Activated CD4-positive, alpha-beta T cell treated with anti-CD3 and anti-CD28 coated beads for 36 hours (primary cell): ENCODE data around the gene CTBP1. TPM values are rescaled to one million over a fixed set of nuclear protein-coding genes. Genes with fewer than 3 reads are reported as not detected.
A peak's percentile ranks its signal among the peaks of the same experiment; 100 is the strongest.

Source experiments
- ATAC-seq: fragments of 200-7000 bp; cut with Tn5 transposase; one replicate; pipeline ENCODE4 v1.10.0; 2021; ENCODE audit warnings: mild to moderate bottlenecking, moderate library complexity
- CTCF ChIA-PET: fragments of 350-600 bp; sonication (Branson Sonifier 250); formaldehyde crosslinking; loops from one replicate; lab custom pipeline; 2021; ENCODE audit warnings: antibody characterized with exemption; lab: Charles Lee
- POLR2A ChIA-PET: fragments of 350-600 bp; sonication (Branson Sonifier 250); formaldehyde crosslinking; loops from one replicate; lab custom pipeline; 2021; ENCODE audit warnings: antibody characterized with exemption, inconsistent platforms; lab: Charles Lee
- DNase-seq: peaks from one replicate; pipeline ENCODE4 v3.0.0-alpha.2; 2020
- H3K27ac Mint-ChIP-seq: one replicate; pipeline ENCODE4 v1.8.0; 2021; ENCODE audit warnings: mixed read lengths
- H3K27me3 Mint-ChIP-seq: one replicate; pipeline ENCODE4 v1.8.0; 2021; ENCODE audit warnings: mixed read lengths
- H3K36me3 Mint-ChIP-seq: one replicate; pipeline ENCODE4 v1.8.0; 2021; ENCODE audit warnings: low read depth, mixed read lengths
- H3K4me1 Mint-ChIP-seq: one replicate; pipeline ENCODE4 v1.8.0; 2021; ENCODE audit warnings: mixed read lengths
- H3K4me3 Mint-ChIP-seq: one replicate; pipeline ENCODE4 v1.8.0; 2021; ENCODE audit warnings: mild to moderate bottlenecking, moderate library complexity, mixed read lengths
- H3K9me3 Mint-ChIP-seq: one replicate; pipeline ENCODE4 v1.8.0; 2021; ENCODE audit warnings: low read depth, mixed read lengths
- intact Hi-C, 2 experiments: fragments of 100-400 bp; cut with DNase I in 1 of 2; cut with micrococcal nuclease in 1 of 2; formaldehyde crosslinking; loops; one replicate each; pipeline versions ENCODE4 v1.14.2 to v1.15.1; 2022 to 2024; cut with DNase I, micrococcal nuclease
- total RNA-seq, 2 experiments: library from RNA; stranded (reverse); gene quantifications; one replicate each; pipeline ENCODE4 v1.2.3, GENCODE V29; 2021

Gene CTBP1
- total RNA-seq, 2 experiments from 2014 or later: 152 to 177 TPM

DNA sequence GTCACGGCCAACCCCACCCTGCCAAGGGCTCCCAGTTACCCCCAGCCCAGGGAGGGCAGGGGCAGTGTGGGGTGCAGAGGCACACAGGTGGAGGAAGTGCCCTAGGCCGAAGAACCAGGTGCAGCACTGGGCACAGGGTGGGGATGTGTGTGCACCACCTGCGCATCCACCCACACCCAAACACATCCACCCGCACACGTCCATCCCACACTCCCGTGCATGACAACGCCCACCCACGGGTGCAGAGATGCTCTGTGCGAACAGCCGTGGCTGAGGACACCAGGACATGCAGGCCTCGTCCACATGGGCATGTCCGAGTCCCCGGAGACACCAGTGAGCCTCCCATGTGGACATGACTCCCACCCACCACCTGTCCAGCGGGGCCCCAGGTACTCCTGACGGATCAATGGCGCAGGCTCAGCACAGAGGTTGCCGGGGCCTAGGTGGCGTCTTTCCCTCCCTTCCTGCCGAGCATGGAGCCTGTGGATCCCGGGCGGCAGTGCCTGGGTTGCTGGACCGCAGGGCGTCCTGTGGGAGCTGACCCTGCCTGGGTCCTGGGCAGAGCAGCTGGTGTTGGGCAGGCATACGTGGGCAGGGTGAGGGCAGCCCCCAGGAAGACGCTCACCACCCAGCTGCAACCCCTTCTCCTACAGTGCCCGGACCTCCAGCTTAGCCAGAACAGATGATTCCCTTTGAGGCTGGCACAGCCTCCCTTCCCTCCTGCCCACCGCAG is 19.6 kb downstream of the CTBP1 start:
- H3K27me3 Mint-ChIP-seq: no peaks in the 10 kb centered on the region
- no peak overlapping the region for H3K27ac Mint-ChIP-seq
- ChIA-PET POLR2A (no interaction called here), CTCF (interaction anchor here (0.6 to 0.7 kb wide), 2 partner anchors 21 to 93 kb away, joined by 3 to 4 read pairs; no protein-coding TSS in a partner anchor)
- DNase-seq (no peak), ATAC-seq (no peak)
- no peaks in the 10 kb centered on the region for H3K9me3 Mint-ChIP-seq
- no peaks in the 10 kb centered on the region for H3K4me1 Mint-ChIP-seq
- no peak overlapping the region for H3K4me3 Mint-ChIP-seq
- intact Hi-C loops: no loop called here
- H3K36me3 Mint-ChIP-seq: peaks cover 45% of the 10 kb centered on the region

GRCh38 chr4:1227816-1228215 is 21.1 kb downstream of the CTBP1 start:
- H3K27me3 Mint-ChIP-seq: no peaks in the 10 kb centered on the region
- H3K9me3 Mint-ChIP-seq: no peaks in the 10 kb centered on the region
- ATAC-seq (no peak), DNase-seq (no peak)
- no peaks in the 10 kb centered on the region for H3K4me1 Mint-ChIP-seq
- H3K36me3 Mint-ChIP-seq: peaks cover 46% of the 10 kb centered on the region
- H3K4me3 Mint-ChIP-seq: no peak overlapping the region
- CTCF ChIA-PET: no interaction called here
- POLR2A ChIA-PET: no interaction called here
- H3K27ac Mint-ChIP-seq: no peak overlapping the region
- intact Hi-C loops: no loop called here

- Mint-ChIP-seq H3K9me3 (no peaks in the 10 kb centered on the region), H3K4me1 (no peaks in the 10 kb centered on the region), H3K4me3 (no peak overlapping the region), H3K27me3 (no peaks in the 10 kb centered on the region), H3K27ac (no peak overlapping the region), H3K36me3 (peaks cover 48% of the 10 kb centered on the region)
- ChIA-PET POLR2A (no interaction called here), CTCF (no interaction called here)
- DNase-seq: no peak
- ATAC-seq: no peak
- intact Hi-C loops: no loop called here
Measured at GRCh38 chr4:1226598-1226997, 22.3 kb downstream of the CTBP1 start.

GRCh38 chr4:1226144-1226481 is 22.8 kb downstream of the CTBP1 start:
- no peaks in the 10 kb centered on the region for H3K27me3 Mint-ChIP-seq
- ATAC-seq (no peak), DNase-seq (no peak)
- H3K27ac Mint-ChIP-seq: no peak overlapping the region
- CTCF ChIA-PET: no interaction called here
- POLR2A ChIA-PET: no interaction called here
- H3K4me3 Mint-ChIP-seq: no peak overlapping the region
- H3K36me3 Mint-ChIP-seq: peaks cover 48% of the 10 kb centered on the region
- intact Hi-C loops: no loop called here
- H3K9me3 Mint-ChIP-seq: no peaks in the 10 kb centered on the region
- no peaks in the 10 kb centered on the region for H3K4me1 Mint-ChIP-seq

DNA sequence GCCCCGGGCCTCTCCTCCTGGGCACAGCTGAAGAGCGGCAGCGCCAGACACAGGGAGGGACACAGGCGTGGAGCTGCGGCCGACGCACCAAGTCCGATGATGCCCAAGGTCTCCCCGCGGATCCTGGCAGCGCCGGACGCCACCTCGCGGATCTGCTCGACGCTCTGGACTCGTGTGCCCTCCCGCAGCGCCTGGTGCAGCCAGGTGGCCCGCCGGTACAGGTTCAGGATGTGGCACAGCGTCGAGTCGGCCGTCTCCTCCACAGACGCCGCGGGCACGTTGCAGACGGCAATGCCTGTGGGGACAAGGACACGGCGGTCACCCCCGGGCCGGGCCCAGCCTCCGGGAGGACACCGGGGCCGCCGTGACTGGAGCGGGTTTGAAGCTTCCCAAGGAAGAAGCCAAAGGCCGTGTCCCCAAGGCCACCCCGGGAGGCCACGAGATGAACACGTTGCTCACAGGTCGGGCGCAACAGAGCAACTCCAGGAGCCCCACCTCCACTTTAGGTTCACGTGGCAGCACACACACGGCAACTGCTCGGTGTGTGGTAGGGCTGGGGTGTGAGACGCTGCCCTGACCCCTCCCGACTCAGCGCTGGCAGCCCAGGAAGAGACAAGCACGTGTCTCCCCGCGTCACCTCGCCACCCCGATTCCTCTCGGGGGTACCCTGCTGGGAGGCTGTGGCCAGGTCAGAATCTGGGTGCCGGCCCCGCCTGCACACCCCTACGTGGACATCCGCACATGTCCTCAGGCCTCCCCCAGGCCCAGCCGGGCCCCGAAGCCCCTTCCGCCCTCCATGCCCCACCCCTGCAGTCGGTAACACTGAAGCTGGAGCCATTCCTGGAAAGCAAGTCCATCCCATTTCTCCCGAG is 23.4 kb downstream of the CTBP1 start:
- no peaks in the 10 kb centered on the region for H3K27me3 Mint-ChIP-seq
- H3K36me3 Mint-ChIP-seq: peaks cover 49% of the 10 kb centered on the region

DNA sequence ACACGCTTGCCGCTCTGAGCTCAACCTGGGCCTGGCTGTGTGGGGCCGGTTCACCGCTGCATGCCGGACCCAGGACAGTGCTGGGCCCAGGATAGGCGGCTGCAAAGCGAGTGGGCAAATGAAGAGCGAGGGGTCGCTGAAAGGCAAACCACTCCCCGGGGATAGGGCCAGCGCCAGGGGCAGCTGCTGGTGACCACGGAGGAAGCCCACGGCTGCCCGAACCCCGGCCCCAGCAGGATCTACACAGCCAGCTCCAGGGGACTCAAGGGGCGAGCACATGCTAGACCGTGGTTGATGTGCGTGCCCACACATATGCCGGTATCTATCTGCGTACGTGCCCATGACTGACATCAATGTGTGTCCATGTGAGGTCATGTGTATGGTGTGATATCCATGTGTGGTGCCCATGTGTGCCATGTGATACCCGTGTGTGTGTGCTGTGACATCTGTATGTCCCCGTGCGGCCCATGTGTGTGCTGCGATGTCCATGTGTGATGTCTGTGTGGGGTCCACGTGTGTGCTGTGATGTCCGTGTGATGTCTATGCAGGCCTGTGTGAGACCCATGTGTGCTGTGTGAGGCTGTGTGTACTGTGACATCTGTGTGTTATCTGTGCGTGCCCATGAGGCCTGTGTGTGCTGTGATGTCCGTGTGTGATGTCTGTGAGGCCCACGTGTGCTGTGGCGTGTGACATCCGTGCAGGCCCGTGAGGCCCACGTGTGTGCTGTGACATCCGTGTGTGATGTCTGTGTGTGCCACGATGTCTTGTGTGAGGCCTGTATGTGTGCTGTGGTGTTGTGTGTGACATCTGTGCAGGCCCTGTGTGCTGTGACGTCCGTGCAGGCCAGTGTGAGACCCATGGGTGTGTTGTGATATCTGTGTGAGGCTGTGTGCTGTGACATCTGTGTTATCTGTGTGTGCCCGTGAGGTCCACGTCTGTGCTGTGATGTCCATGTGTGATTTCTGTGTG is 24.8 kb downstream of the CTBP1 start:
- H3K4me3 Mint-ChIP-seq: no peak overlapping the region
- no peak for ATAC-seq
- H3K27me3 Mint-ChIP-seq: no peaks in the 10 kb centered on the region
- no peaks in the 10 kb centered on the region for H3K9me3 Mint-ChIP-seq
- no peak for DNase-seq
- intact Hi-C loops: no loop called here
- POLR2A ChIA-PET: no interaction called here
- H3K27ac Mint-ChIP-seq: no peak overlapping the region
- peaks cover 7% of the 10 kb centered on the region for H3K4me1 Mint-ChIP-seq
- H3K36me3 Mint-ChIP-seq: peaks cover 50% of the 10 kb centered on the region
- CTCF ChIA-PET: no interaction called here

More for the DNA sequence above, 23.4 kb downstream of the CTBP1 start:
- intact Hi-C loops: no loop called here
- ChIA-PET CTCF (no interaction called here), POLR2A (no interaction called here)
- Mint-ChIP-seq H3K27ac (no peak overlapping the region), H3K9me3 (no peaks in the 10 kb centered on the region), H3K4me3 (no peak overlapping the region), H3K4me1 (no peaks in the 10 kb centered on the region)
- no peak for DNase-seq
- no peak for ATAC-seq

DNA sequence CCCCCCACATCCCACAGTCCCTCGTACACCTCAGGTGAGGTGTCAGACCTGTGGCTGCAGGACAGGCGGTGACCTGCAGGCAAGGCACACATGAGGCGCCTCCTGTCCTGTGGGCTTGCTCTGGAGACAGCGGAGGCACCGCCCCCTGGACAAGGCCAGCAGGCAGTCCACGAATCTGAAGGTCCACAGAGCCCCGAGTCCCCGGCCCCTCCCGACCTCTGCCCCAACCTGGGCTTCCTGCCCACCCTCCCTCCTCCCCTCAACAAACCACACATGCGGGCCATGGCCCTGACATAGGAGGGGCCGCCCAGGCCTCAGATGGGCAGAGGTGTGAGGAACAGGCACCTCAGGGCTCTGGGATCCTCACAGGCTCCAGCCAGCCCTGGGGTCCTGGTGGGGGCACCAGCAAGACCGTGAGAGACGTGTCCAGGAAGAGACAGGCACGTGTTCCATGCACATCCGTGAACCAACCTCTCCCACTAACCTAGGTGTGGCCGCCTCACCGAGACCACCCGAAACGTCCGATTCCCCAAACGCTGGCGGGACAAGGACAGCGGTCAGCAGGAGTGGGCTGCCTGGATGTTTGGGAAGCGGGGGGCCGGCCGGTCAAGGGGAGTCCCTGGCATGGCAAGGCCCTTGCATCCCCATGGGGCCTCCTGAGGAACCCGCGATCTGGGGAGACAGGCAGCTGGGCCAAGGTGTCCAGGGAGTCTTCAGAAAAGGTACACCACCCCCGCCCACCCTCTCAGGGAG is 25.8 kb downstream of the CTBP1 start:
- ChIA-PET POLR2A (no interaction called here), CTCF (no interaction called here)
- intact Hi-C loops: no loop called here
- DNase-seq (no peak), ATAC-seq (no peak)
- peaks cover 14% of the 10 kb centered on the region for H3K4me1 Mint-ChIP-seq
- no peaks in the 10 kb centered on the region for H3K27me3 Mint-ChIP-seq
- H3K9me3 Mint-ChIP-seq: no peaks in the 10 kb centered on the region
- H3K27ac Mint-ChIP-seq: no peak overlapping the region
- no peak overlapping the region for H3K4me3 Mint-ChIP-seq
- H3K36me3 Mint-ChIP-seq: peaks cover 57% of the 10 kb centered on the region

GRCh38 chr4:1222036-1222789 is 26.7 kb downstream of the CTBP1 start:
- H3K27me3 Mint-ChIP-seq: no peaks in the 10 kb centered on the region
- no peak overlapping the region for H3K4me3 Mint-ChIP-seq
- no peak for ATAC-seq
- no peaks in the 10 kb centered on the region for H3K9me3 Mint-ChIP-seq
- CTCF ChIA-PET: no interaction called here
- H3K4me1 Mint-ChIP-seq: peaks cover 21% of the 10 kb centered on the region
- H3K27ac Mint-ChIP-seq: no peak overlapping the region
- intact Hi-C loops: no loop called here
- DNase-seq: no peak
- POLR2A ChIA-PET: no interaction called here
- H3K36me3 Mint-ChIP-seq: peaks cover 53% of the 10 kb centered on the region

DNA sequence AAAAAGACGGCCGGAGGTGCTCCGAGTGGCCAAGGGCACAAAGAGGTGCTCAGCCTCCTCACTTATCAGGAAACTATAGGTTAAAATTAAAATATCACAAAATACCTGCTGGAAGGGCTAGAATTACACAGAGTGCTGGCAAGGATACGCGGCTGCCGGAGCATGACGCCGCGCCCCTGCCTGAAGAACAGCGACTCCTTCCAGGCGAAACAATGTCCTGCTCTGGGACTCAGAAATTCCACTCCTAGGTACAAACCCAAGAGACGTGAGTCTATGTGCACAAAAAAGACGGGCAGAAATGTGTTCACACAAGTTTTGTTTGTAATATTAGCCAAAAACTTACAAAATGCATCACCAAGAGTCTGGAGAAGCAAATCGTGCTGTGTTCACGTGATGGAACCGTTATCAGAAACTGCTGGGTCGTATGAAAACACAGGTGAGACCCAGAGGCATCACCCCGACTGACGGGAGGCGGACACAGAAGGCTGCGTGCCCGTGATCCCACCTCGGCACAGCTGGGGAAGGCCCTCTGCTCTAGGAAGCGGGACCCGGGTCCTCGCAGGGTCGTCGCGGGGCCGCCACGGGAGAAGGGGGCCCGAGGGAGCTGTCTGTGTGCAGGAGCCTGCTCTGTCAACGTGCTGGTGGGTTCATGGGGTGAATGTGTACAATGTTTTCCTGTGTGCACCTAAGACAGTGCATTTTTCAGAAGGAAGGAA is 27.6 kb downstream of the CTBP1 start:
- peak overlapping the region; percentile 58 for H3K27ac Mint-ChIP-seq

DNA sequence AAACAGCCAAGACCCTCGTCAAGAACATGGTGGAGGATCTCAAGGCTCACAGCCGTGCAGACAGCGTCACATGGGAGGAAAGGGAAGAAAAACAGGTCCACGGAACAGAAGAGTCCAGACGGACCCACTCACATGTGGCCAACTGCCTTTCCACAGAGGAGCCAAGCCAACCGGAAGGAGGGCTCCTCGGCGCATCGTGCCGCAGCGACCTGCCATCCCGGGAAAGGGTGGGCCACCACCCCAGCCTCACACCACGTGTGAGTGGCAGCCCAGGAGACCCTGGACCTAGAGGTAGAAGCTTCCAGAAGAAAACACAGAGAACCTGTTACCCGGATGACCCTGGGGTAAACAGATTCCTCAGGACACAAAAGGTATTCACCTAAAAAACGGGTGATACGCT is 28.4 kb downstream of the CTBP1 start:
- intact Hi-C loops: no loop called here
- Mint-ChIP-seq H3K4me1 (peaks cover 33% of the 10 kb centered on the region), H3K27ac (no peak overlapping the region), H3K9me3 (no peaks in the 10 kb centered on the region), H3K36me3 (peaks cover 45% of the 10 kb centered on the region), H3K4me3 (no peak overlapping the region), H3K27me3 (no peaks in the 10 kb centered on the region)
- DNase-seq: no peak
- POLR2A ChIA-PET: no interaction called here
- no peak for ATAC-seq
- CTCF ChIA-PET: interaction anchor here (0.8 kb wide), 1 partner anchor 15 kb away, joined by 3 read pairs; no protein-coding TSS in a partner anchor

More for the DNA sequence above, 27.6 kb downstream of the CTBP1 start:
- ATAC-seq (no peak), DNase-seq (no peak)
- no peak overlapping the region for H3K4me3 Mint-ChIP-seq
- CTCF ChIA-PET: no interaction called here
- H3K4me1 Mint-ChIP-seq: peaks cover 30% of the 10 kb centered on the region
- peaks cover 44% of the 10 kb centered on the region for H3K36me3 Mint-ChIP-seq
- no peaks in the 10 kb centered on the region for H3K27me3 Mint-ChIP-seq
- intact Hi-C loops: no loop called here
- H3K9me3 Mint-ChIP-seq: no peaks in the 10 kb centered on the region
- POLR2A ChIA-PET: no interaction called here
